Activated T-cell treated with anti-CD3 and anti-CD28 coated beads for 24 hours (primary cell): ENCODE data around the gene VSIR.

Source experiments
- DNase-seq: peaks from one replicate; pipeline ENCODE4 v3.0.0-alpha.2; 2020; ENCODE audit warnings: low read depth

VSIR gene

DNA sequence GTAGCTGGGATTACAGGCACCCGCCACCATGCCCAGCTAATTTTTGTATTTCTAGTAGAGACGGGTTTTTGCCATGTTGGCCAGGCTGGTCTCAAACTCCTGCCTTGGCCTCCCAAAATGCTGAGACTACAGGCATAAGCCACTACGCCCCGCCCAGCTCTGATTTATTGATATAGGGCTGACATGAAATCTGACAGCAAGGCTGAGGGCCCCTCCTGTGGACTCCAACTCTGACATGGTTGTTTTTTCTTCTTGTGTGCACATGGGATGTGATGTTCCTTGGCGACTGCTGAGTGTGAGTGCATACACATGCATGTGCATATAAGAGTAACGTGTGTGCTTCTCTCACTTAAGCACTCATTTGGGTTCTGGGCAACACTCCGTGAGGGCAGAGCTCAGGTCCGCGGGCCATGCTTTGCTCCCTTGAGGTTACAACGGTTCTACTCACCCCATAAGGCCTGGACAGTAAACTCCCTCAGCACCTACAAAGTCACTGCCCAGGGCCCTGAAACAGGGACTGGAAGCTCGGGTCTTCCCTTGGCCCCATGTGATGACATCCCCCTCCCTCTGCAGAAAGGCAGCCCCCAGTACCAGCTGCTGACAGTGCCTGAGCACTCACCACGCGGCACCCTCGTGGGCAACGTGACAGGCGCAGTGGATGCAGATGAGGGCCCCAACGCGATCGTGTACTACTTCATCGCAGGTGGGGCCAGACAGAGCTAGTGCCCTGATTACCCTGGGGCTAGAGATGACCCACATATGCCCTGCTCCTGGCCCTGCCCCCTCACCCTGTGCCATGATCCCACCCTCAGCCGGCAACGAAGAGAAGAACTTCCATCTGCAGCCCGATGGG lies 33.6 kb upstream of the VSIR start:
- no peak for DNase-seq

DNA sequence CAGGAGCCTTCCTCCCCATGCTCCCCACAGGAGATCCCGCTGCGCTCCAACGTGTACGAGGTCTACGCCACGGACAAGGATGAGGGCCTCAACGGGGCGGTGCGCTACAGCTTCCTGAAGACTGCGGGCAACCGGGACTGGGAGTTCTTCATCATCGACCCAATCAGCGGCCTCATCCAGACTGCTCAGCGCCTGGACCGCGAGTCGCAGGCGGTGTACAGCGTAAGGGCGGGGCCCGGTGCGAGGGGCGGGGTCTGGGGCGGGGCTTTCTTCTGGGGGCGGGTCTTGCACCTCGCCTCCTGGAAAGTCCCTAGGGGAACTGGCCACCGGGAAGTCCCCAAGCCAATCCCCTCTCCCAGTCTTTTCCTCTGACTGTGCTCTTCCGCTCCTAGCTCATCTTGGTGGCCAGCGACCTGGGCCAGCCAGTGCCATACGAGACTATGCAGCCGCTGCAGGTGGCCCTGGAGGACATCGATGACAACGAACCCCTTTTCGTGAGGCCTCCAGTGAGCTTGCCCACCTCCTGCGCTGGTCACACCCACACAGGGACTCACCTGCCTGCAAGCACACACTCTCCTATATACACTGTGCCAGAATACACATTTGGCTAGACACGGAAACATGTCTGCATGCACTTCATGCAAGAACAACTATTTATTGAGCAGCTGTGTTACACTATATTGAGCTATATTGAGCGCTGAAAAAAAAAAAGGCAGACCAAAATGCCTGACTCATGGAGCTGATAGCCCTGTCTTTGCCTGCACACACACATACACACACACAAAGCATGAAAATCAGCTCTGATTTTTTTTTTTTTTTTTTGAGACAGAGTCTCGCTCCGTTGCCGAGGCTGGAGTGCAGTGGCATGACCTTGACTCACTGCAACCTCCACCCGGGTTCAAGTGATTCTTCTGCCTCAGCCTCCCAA lies 32.7 kb upstream of the VSIR start:
- DNase-seq, result no peak

DNA sequence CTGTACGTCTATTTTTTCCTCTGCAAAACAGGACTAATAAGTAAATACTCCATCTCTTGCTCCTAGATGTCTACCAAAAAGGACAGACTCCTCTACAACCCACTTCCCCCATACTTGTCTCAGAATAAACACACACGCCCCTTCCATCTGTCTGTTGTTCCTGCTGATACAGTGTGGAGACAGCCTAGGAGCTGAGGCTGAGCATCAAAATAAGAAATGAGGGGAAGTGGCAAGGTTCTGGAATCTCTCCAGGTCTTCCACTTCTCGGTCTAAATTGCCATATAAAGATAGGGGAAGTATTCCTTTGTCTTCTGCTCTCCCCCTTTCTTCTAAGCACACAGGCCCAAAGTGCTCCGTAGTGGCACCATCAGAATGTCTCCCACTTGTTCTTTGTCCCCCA lies 30.8 kb upstream of the VSIR start:
- DNase-seq, result no peak

DNA sequence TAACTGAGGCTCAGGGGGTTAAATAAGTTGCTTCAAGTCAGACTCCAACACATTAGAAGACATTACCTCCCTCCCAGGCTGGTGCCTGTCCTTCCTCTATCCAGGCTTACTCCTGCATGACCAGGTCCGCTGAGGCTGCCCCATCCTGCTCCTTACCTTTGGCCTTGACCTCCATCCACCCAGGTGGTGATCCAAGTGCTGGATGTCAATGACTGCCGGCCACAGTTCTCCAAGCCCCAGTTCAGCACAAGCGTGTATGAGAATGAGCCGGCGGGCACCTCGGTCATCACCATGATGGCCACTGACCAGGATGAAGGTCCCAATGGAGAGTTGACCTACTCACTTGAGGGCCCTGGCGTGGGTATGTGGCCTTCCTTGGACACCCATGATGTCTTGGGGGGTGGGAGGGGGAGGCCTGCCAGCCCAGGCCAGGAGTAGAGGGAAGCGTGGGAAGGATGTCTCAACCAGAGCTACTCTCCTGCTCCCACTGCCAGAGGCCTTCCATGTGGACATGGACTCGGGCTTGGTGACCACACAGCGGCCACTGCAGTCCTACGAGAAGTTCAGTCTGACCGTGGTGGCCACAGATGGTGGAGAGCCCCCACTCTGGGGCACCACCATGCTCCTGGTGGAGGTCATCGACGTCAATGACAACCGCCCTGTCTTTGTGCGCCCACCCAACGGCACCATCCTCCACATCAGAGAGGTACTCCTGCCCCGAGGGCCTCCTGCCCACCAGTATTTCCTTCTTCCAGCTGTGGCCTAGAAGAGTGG lies 29.6 kb upstream of the VSIR start:
- DNase-seq, result no peak

DNA sequence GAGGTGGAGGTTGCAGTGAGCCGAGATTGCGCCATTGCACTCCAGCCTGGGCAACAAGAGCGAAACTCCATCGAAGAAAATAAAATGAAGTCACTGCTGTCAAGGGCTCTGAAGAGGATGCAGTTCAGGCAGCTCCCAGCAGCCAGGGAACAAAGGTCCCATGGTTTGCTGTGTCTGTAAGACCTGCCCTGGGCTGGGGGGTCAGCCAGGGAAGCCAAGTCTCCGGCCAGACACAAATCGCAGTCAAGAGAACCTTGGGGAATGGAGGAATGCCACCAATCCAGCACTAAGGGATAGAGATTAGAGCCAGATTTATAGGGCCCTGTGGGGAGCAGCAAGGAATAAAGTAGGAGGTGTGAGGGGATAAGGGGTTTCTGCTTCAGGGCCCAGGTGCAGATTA lies 28.9 kb upstream of the VSIR start:
- no peak for DNase-seq

DNA sequence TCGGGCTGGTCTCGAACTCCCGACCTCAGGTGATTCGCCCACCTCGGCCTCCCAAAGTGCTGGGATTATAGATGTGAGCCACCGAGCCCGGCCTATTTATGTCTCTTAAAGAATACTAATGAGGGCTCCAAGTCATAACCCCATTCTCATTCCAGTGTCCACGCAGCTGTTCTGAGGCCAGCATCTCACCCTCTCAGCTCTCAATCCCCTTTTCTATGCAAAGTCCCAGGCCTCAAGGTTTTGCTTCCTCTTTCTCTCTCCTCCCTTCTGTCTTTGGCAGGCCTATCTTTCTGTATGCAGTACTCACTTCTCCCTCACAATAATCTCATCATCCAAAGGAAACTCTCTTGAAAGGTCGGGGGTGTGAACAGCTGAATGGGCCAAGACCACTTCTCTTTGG lies 28.0 kb upstream of the VSIR start:
- no peak for DNase-seq

DNA sequence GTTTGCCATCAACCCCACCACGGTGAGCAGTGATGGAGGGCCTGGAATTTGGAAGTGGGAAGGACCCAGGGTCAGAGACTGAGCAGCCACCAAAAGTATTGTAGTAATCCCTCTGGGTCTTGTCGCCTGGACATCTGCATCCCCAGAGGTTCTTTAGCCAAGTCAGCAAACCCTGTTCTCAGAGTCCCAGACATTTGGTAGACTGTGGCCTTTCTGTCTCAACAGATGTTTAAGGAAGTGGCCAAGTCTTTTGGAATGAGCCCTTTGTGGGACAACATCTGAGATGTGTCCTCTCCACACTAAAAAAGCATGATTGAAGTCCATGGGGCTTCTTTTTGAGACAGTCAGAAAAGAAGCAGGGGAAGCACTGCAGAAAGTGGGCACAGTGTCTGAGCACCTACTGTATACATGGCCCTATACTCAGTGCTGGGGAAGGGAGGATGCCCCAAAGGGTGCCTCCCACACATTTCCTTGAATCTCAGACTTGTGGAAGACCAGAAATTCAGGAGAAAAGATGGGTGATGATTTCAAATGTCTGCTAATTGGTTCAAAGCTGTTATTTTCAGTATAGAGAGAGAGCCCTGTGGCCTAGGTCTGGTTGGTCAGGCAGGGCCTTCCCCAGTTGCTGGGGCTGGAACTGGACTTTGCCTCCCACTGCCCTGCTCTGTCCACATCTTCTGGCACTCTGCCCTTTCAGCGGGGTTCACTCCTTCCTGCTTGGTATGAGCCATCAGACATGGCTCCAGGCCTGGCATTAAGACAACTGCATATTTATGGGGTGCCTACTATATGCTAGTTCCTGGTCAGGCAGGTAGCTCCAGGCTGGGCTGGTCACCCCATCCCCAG lies 26.5 kb upstream of the VSIR start:
- no peak for DNase-seq

DNA sequence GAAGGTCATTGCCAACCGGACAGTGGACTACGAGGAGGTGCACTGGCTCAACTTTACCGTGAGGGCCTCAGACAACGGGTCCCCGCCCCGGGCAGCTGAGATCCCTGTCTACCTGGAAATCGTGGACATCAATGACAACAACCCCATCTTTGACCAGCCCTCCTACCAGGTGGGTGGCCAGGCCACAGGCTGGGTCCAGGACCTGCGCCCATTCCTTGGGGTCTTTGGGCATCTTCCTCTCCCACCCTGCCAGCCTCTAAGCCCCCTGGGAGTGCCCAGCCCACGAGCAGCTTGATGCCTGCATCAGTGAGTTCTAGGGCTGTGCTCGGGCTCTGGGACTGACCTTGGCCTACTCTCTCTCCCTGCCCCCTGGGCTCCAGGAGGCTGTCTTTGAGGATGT lies 25.8 kb upstream of the VSIR start:
- no peak for DNase-seq

DNA sequence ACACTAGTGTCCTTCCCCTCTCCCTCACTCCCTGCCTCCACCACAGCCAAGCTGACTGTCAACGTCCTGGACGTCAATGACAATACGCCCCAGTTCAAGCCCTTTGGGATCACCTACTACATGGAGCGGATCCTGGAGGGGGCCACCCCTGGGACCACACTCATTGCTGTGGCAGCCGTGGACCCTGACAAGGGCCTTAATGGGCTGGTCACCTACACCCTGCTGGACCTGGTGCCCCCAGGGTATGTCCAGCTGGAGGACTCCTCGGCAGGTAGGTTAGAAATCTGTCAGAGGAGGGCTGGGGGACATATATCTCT lies 24.9 kb upstream of the VSIR start:
- no peak for DNase-seq

DNA sequence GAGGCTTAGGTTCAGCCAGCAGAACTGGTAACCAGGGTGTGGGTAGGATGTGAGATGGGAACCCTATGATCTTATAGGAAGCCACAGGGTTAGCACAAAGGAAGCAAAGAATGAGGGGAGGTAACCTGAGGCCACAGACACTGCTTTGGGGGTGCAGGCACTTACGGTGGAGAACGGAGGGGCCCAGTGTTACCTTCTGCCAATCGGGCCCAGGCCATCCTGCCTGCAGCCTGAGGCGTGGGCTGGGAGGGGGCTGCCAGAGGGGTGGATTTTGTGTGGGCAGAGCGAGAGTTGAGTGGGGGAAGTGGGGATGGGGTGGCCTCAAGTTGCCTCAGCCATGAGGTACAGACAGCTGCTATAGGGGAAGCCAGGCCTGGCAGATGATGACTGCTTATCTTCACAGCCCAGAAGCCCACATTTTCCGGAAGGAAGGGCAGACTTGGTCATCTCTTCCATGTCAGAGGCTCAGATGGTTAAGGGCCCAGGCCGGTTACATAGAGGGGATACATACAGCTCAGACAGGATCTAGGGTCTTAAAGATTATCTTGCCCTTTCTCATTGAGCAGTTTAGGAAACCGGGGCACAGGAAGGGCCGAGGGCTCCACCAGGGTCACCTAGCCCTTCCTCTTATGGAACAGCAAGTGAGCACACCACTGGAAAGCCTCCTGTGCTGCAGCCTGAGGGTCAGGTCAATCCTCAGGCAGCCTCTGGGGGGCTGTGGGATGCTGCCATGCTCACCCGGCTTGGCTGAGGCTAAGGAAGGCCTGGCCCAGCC lies 24.4 kb upstream of the VSIR start:
- DNase-seq, result no peak

DNA sequence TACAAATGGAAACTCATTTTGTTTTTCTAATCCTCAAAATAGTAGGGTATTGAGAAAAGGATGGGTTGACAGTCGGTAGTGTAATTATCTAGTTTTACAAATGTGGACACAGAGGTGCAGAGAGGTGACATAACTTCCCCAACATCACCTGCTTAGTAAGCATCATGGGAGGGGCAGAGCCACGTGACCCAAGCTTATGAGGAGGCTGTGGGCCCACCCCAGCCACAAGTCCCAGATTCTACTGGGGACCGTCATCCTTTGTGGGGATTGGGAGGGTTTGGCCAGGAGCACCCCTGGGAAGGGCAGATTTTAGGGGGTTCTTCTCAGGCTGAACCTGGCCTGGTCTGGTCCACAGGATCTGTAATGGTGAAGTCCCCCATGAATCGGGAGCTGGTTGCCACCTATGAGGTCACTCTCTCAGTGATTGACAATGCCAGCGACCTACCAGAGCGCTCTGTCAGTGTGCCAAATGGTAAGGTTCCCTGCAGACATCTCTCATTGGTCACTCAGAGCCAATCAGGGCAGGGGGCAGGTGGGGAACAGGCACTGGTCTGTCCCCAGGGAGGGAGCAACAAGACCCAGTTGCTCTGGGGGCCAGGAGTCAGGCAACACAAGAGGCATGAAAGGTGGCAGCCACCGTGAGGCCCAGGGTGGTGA lies 23.6 kb upstream of the VSIR start:
- DNase-seq, result no peak

DNA sequence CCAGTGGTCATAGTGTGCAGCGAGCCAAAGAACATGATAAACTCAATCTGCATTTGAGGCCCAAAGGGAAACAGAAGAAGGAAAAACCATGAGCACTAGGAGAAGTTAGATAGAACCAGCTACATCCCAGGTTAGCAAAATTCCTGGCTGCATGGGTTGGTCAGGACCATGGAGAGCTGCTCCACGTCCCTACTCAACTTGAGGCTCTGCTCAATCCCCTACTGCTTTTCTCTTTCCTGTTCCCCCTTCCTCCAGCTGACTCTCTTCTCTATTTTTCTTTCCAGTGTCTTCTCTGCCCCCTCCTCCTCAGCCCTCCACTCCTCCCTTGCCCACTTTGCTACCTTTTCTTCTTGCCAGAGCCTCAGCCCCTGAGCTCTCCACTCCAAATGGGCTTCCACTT lies 21.9 kb upstream of the VSIR start:
- no peak for DNase-seq

DNA sequence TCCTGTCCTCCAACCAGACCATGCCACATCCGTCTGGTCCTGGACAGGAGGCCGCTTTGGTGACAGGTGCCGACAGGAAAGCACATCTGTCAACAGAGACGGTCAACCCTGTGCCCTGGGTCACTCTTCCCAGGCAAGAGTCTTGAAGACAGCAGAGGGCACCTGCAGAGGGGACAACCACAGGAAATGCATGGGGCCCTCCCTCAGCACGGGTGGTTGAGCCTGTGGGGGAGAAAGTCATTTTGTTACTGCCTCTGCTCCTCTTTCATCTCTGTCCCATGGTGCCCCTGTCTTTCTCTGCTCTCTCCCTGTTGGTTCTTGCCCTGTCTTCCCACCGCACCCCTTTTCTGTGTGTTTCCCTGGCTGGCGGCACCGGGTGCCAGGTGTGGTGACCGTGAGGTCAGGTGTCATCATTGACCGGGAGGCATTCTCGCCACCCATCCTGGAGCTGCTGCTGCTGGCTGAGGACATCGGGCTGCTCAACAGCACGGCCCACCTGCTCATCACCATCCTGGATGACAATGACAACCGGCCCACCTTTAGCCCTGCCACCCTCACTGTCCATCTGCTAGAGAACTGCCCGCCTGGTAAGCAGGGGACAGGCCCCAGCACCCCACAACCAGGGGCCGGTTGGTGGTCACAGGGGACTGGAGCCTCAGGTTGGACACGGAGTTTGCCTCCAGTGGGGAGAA lies 17.6 kb upstream of the VSIR start:
- no peak for DNase-seq

DNA sequence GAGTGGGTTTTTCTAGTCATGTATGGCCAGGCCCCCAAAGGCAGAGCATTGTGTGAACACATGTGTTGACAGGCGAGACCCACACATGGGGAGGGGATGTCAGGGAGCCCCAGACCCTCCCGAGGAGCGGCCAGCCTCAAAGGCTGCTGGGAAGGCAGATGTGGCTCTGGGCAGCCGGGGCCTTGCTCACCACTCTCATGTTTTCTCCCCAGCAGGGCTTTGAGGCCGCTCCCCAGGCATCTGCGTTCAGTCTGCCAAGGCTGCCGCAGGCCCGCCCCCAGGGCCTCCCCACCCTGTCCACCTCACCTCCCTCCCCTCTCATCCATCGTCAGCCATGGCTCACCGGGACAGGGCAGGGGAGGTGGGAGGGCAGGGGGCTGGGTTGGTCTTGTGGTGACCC lies 16.6 kb upstream of the VSIR start:
- no peak for DNase-seq

DNA sequence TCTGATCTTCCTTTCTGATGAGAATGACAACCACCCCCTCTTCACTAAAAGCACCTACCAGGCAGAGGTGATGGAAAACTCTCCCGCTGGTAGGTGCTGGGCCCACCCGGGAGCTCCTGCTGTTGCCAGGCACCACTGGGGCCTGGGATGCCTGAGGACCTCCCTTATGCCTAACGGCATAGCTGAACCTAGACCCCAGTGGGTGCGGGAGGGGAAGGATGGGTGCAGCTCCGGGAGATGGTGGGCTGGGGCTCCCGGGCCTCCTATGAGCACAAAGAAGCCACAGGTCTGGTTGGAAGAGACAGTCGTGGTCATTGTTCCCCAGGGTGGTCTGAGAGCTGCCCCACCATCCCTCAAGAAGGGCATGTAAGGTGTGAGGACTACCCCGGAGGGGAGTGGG lies 15.6 kb upstream of the VSIR start:
- no peak for DNase-seq

DNA sequence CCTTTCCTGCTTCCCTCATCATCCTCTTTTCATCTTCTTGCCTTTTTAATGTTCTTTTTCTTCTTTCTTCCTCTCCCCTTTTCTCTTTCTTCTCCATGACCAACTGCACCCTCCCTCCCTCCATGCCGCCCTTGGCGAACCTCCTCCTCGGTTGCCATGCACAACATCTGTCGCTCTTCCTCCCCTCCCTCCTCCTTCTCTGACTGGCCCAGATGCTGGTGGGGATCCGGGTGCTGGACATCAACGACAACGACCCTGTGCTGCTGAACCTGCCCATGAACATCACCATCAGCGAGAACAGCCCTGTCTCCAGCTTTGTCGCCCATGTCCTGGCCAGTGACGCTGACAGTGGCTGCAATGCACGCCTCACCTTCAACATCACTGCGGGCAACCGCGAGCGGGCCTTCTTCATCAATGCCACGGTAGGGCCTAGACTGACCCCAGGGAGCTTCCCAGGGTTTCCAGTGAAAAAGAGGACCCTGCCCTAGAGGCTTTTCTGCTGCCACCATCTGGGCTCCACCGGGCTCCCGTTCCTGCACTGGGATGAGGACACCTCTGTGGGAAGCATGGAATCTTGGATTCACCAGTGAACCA lies 11.5 kb upstream of the VSIR start:
- no peak for DNase-seq

DNA sequence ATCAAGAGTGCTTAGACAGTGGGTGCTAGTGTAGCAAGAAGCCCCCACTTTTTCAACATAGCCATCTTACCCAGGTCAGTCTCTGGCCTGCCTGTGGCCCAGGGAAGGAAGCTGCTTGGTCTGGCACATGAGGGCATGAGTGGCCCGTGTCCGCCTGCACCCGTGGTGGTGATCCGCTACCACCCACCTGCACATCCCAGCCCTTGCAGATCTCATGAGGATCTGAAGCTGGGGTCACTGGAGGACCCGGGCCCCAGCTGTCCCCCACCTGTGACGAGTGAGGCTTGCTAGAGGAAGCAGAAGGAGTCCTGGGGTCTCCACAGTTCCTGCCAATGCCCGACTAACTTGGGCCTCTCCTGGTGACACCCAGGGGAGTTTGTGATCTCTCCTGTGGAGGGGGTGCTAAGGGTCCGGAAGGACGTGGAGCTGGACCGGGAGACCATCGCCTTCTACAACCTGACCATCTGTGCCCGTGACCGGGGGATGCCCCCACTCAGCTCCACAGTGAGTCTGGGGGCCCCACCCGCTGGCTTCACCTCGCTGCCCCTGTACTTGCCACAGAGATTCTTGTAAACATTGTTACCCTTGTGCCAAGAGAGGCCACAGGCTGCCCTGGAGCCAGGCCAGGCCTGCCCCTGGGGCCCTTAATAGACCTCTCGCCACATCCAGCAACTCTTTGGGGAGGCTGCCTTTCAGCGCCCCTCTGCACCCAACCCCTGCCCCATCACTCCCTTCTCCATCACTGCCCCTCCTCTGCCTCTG lies 10.8 kb upstream of the VSIR start:
- DNase-seq, result no peak

DNA sequence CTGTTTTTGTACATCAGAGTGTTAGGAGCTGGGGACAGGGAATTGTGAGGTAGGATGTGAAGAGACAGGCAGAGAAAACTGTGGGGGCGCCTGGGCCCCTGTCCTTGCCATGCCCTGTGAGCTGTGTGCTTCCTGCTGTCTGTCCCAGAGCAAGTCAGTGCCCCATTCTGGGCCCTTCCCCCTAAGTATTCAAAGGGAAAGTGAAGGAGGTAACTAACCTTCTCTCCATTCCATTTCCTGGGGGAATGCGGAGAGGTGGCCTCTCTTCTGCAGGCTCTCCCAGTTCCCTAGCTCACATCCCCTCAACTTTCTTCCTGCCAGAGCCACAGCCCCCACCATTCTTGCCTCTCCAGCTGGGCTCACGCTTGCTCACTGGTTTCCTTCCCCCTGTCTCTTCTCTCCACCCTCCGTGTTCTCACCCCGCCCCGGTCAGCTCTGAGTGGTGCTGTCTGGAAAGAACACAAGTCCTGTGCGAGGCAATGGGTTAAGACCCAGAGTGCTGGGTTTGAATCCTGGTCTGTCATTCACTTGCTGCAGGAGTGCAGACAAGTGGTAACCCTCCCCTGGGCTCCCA lies 9.7 kb upstream of the VSIR start:
- no peak for DNase-seq
